Central memory CD4-positive, alpha-beta T cell (primary cell): Measurements from ENCODE around the gene HM13.
"Not testable (repeated sequence)": the region's sequence is repeated elsewhere in the genome, so short reads cannot be mapped to it uniquely, and the experiment has no call there.

ENCODE experiments used
- DNase-seq: peaks from one replicate; pipeline ENCODE4 v3.0.0; 2022

Gene HM13

DNA sequence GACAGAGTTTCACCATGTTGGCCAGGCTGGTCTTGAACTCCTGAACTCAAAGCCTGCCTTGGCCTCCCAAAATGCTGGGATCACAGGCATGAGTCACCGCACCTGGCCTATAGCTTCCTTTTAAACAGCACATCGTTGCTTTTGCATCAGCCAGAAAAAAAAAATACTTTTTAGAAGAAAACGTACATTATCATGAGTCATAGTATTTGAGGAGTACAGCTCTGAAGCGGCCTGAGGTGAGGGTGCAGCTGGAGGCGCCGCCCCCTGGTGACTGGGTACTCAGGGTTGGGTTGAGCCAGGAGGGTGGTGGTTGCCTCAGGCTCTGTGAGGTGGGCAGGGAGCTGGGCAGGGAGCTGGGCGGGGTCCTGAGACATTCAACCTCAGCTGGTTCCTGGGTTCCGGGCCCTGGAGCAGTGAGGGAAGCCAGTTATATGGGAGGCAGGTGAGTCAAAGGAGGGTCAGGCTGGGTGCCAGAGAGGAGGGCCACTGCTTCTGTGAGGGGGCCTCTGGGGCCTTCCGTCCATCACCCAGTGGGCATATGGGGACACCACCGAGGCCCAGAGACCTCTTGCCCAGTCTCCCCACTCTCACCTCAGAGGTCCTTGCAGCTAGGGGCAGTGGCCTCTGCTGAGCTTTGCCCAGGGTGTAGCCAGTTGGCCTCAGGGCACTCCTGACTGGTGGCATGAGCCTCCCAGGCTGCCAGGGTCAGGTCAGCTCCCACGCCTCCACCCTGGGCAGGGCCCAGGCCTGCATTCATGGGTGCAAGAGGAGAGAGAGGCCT, 79.2 kb downstream of the HM13 start:
- no peak for DNase-seq

- DNase-seq: no peak
These were observed 79.8 kb downstream of the HM13 start for GRCh38 chr20:31594002-31594557.

GRCh38 chr20:31594558-31595379, 80.5 kb downstream of the HM13 start:
- no peak for DNase-seq

GRCh38 chr20:31595380-31595653, 81.1 kb downstream of the HM13 start:
- no peak for DNase-seq

DNA sequence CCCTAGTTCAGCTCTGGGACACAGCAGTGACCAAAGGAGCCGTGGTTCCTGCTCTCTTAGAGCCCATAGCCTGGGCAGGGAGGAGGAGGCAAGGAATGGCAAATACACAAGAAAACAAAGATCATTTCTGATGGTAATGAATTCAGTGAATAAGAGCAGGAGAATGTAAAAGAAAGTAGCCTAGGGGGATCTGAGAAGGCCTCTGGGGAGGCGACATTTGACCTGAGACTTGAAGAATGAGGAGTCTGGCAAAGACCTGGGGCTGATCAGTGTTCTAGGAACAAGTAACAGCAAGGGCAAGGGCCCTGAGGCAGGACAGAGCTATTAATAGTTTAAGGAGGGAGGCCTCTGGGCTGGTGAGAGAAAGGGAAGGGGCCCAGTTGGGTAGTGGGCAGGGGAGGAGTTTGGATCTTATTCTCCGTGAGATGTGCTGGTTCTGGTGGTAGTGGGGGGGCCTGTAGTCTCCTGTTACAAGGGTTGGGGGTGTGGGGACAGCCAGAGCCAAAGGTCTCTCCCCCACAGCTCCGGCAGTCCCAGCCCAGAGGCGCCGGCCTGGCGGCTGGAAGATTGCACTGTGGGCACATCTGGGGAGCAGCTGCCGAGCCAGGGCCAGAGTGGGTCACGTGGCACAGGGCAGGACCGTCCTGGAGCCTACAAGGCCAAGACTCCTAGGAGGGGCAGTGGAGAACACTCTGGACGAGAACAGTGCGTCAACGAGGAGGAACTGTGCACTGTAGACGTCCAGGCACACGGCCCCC, 81.6 kb downstream of the HM13 start:
- DNase-seq: no peak

DNA sequence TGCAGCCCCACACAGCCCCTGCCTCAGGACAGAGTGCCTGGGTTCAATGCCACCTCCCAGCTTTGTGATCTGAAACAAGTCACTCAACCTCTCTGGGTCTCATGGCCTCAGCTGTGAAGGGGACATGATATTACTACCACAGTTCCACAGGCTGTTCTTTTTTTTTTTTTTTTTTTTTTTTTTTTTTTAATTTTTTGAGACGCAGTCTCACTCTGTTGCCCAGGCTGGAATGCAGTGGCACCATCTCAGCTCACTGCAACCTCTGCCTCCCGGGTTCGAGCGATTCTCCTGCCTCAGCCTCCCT, 82.1 kb downstream of the HM13 start:
- not testable (repeated sequence) for DNase-seq

GRCh38 chr20:31596831-31597480, 82.7 kb downstream of the HM13 start:
- DNase-seq: no peak

DNA sequence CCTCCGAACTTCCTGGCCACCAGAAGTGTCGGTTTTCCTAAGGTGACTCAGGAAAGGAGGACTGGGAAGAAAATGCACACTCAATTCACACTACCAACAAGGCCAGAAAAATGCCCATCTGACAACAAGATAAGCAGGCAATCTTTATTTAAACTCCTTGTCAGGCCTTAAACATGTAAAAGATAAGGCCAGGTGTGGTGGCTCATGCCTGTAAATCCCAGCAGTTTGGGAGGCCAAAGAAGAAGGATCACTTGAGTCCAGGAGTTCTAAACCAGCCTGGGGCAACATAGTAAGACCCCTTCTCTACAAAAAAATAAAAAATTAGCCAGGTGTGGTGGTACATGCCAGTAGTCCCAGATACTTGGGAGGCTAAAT, 83.2 kb downstream of the HM13 start:
- no peak for DNase-seq

GRCh38 chr20:31602431-31602778, 88.2 kb downstream of the HM13 start:
- DNase-seq: no peak

DNA sequence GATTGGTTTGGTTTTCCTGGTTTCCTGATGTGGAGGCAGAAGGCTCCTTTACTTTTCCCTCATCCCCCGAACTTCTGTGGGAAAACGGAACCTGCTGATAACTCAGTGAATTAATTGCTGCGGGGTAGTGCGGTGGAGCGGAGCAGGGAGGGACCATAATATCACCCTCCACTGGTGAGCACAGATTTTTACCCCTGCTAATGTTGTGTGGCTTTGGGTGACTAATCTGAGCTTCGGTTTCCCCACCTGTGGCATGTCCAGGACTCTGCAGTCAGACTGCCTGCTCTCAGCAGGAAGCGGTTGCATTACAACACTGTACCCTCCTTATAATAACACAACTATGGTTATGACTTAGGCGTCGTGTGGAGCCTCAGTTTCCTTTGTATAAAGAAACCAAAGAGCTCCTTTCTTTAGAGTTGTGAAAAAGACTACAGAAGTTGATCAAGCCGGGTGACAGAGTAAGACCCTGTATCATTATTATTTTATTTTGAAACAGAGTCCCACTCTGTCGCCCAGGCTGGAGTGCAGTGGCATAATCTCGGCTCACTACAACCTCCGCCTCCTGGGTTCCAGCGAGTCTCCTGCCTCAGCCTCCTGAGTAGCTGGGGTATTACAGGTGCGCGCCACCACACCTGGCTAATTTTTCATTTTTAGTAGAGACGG, 88.7 kb downstream of the HM13 start:
- DNase-seq: peak; percentile 21

GRCh38 chr20:31603822-31604566, 89.8 kb downstream of the HM13 start:
- peak; percentile 71 for DNase-seq

DNA sequence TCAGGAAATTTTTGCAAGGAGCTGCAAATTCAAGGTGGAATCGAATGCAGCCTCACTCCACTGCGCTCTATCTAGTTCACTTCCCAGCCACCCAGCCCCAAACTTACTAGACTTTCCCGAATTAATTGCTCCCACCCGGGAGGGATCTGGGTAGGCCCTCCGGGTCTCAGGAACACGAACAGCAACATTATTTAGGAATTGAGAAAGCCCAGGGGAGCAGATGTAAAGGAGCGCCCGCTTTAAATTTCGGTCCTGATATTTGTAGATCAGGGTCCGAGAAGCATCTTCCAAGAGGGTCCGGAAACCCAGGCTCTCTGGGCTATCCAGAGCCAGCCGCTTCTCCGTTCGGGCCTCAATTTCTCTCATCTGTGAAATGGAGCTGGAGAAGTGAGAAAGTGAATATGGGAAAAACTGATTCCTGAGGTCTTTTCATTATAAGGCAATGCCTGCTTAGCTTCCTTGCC, 90.4 kb downstream of the HM13 start:
- DNase-seq: no peak

DNA sequence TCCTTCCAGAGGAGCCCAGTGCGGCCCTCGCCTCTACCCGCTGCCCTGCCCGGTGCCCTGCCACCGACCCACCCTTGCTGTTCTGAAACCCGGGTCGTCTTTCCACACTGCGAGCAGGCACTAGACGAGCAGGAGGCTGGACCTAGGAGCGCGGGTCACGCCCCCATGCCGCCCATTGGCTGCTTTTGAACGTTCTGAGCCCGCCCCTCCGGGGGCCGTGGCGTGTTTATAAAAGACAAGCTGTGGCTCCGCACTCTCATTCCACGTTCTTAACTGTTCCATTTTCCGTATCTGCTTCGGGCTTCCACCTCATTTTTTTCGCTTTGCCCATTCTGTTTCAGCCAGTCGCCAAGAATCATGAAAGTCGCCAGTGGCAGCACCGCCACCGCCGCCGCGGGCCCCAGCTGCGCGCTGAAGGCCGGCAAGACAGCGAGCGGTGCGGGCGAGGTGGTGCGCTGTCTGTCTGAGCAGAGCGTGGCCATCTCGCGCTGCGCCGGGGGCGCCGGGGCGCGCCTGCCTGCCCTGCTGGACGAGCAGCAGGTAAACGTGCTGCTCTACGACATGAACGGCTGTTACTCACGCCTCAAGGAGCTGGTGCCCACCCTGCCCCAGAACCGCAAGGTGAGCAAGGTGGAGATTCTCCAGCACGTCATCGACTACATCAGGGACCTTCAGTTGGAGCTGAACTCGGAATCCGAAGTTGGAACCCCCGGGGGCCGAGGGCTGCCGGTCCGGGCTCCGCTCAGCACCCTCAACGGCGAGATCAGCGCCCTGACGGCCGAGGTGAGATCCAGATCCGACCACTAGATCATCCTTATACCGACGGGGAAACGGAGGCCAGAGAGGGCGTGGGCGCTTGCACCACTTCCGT, 91.0 kb downstream of the HM13 start, which contains the start of gene ID1:
Gene ID1 (plus strand): TSS at position 259 of the 871 bp plus-strand sequence. CDS start 99 bp downstream, at position 358.
- peak; percentile 85 for DNase-seq

- no peak for DNase-seq
These were observed 91.9 kb downstream of the HM13 start for GRCh38 chr20:31605902-31606803.

DNA sequence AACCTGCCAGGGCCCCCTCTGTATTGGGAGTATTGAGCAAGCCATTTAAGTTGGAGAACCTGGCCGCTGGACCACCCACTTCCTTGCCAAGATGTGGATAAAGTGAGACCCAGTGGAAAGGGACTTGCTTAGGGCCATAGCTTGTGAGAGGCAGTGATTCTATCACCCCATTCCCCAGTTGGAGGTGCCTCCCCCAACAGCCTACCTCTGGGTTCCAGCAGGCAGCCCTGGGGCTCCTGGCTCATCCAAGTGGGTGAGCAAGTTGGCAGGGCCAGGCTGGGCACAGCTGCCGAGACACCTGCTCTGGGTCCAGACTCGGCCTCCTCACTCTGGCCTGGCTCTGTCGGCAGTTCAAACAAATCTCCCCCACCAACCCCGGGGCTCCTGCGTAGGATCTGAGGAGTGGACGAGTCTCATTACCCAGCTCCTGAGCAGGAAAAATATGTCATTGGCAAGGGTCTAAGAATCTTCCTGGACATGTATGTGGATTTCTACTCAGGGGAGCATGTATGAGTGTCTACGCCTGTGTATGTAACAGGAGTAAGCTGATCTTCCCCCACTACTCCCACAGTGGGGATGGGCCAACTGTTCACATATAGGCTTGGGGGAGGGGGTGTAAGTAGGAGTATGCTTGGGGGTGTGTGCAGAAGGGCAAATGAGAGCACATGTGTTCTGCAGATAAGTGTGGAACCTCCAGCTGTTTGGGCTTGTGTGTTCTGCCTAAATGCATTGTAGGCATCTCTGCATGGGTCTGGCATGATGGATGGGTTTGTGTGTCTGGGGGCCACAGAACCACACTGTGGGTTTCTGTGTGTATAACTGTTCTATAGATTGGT, 92.8 kb downstream of the HM13 start:
- no peak for DNase-seq

- DNase-seq: no peak
These were observed 93.5 kb downstream of the HM13 start for GRCh38 chr20:31607640-31608250.

- DNase-seq: no peak
These were observed 94.2 kb downstream of the HM13 start for GRCh38 chr20:31608251-31608945.
